ENCODE results near the gene CEP126.

CEP126 gene

GRCh38 chr11:101960231-101960630, 45.4 kb downstream of the CEP126 start:
- TF ChIP-seq SIN3A (IDR thresholded peaks at IDR 0.05; ENCODE audit: borderline replicate concordance, insufficient read depth, low read length) (no peak), FOXP2 (optimal IDR thresholded peaks at IDR 0.05; ENCODE audit: borderline replicate concordance, extremely low read depth, extremely low read length, insufficient read depth) (no peak), TAF1 (IDR thresholded peaks at IDR 0.05; ENCODE audit: borderline replicate concordance, insufficient read depth, low read length) (no peak), POLR2AphosphoS5 (IDR thresholded peaks at IDR 0.05; ENCODE audit: low read depth, low read length) (no peak), REST (IDR thresholded peaks at IDR 0.05; ENCODE audit: insufficient read depth in 1 of 2, low read depth in 2 of 2, low read length in 2 of 2) (no peak)

- TF ChIP-seq POLR2AphosphoS5 (IDR thresholded peaks at IDR 0.05; ENCODE audit: low read depth, low read length) = no peak
- no peak for TF ChIP-seq TAF1 (IDR thresholded peaks at IDR 0.05; ENCODE audit: borderline replicate concordance, insufficient read depth, low read length)
- TF ChIP-seq FOXP2 (optimal IDR thresholded peaks at IDR 0.05; ENCODE audit: borderline replicate concordance, extremely low read depth, extremely low read length, insufficient read depth) = no peak
- TF ChIP-seq REST (IDR thresholded peaks at IDR 0.05; ENCODE audit: insufficient read depth in 1 of 2, low read depth in 2 of 2, low read length in 2 of 2) = no peak
- no peak for TF ChIP-seq SIN3A (IDR thresholded peaks at IDR 0.05; ENCODE audit: borderline replicate concordance, insufficient read depth, low read length)
Measured at GRCh38 chr11:101974255-101974654, 59.4 kb downstream of the CEP126 start.

- TF ChIP-seq FOXP2 (optimal IDR thresholded peaks at IDR 0.05; ENCODE audit: borderline replicate concordance, extremely low read depth, extremely low read length, insufficient read depth) (no peak), SIN3A (IDR thresholded peaks at IDR 0.05; ENCODE audit: borderline replicate concordance, insufficient read depth, low read length) (no peak), TAF1 (IDR thresholded peaks at IDR 0.05; ENCODE audit: borderline replicate concordance, insufficient read depth, low read length) (no peak), REST (IDR thresholded peaks at IDR 0.05; ENCODE audit: insufficient read depth in 1 of 2, low read depth in 2 of 2, low read length in 2 of 2) (no peak), POLR2AphosphoS5 (IDR thresholded peaks at IDR 0.05; ENCODE audit: low read depth, low read length) (no peak)
Measured at GRCh38 chr11:101974771-101975170, 60.0 kb downstream of the CEP126 start.

GRCh38 chr11:101975734-101976133, 60.9 kb downstream of the CEP126 start:
- no peak for TF ChIP-seq FOXP2 (optimal IDR thresholded peaks at IDR 0.05; ENCODE audit: borderline replicate concordance, extremely low read depth, extremely low read length, insufficient read depth)
- TF ChIP-seq TAF1 (IDR thresholded peaks at IDR 0.05; ENCODE audit: borderline replicate concordance, insufficient read depth, low read length) = no peak
- no peak for TF ChIP-seq SIN3A (IDR thresholded peaks at IDR 0.05; ENCODE audit: borderline replicate concordance, insufficient read depth, low read length)
- TF ChIP-seq REST (IDR thresholded peaks at IDR 0.05; ENCODE audit: insufficient read depth in 1 of 2, low read depth in 2 of 2, low read length in 2 of 2) = no peak
- TF ChIP-seq POLR2AphosphoS5 (IDR thresholded peaks at IDR 0.05; ENCODE audit: low read depth, low read length) = no peak

- TF ChIP-seq SIN3A (IDR thresholded peaks at IDR 0.05; ENCODE audit: borderline replicate concordance, insufficient read depth, low read length) (no peak), REST (IDR thresholded peaks at IDR 0.05; ENCODE audit: insufficient read depth in 1 of 2, low read depth in 2 of 2, low read length in 2 of 2) (no peak), TAF1 (IDR thresholded peaks at IDR 0.05; ENCODE audit: borderline replicate concordance, insufficient read depth, low read length) (no peak), FOXP2 (optimal IDR thresholded peaks at IDR 0.05; ENCODE audit: borderline replicate concordance, extremely low read depth, extremely low read length, insufficient read depth) (no peak), POLR2AphosphoS5 (IDR thresholded peaks at IDR 0.05; ENCODE audit: low read depth, low read length) (no peak)
Measured at GRCh38 chr11:101987370-101987769, 72.6 kb downstream of the CEP126 start.
